HG02981 (cell line): ENCODE results near the gene PKP1.

ENCODE experiments used
- ATAC-seq: cut with Tn5 transposase; IDR thresholded peaks from one replicate; pipeline ENCODE4 v1.9.1; 2021; ENCODE audit warnings: mild to moderate bottlenecking, moderate library complexity; ENCODE audit not compliant: unreplicated experiment

PKP1 gene

DNA sequence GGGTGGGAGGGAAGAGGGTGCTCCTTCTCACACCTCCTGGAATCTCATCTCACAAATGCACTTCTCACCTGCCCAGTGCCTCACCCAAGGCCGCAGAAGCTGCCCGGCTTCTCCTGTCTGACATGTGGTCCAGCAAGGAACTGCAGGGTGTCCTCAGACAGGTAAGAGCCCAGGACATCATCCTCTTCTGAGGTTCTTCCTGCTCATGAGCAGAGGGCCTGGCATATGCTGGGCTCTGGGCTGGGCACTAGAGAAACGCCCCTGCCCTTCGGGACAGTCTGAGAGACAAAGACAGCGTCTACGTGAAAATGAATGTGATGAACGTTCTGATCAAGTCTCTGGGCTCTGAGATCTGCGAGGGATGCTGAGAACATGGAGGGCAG, 42.4 kb downstream of the PKP1 start:
- ATAC-seq: no peak

DNA sequence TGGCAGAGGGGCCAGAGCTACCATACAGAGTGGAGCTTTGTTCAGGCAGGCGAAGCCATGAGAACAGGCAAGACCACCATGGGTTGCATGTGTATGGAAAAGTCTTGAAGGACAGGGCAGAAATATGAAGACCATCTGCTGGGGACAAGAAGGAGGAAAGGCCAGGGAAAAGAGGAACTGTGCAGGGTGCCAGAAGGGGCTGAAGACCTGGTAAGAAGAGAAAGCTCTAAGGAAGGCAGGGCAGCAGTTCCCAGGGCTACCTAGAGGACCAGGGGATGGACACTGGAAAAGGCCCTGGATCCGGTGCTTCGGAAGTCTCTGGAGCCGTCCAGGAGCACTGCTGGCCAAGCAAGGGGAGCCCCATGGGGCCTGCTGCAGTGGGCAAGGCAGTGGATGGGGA, 43.4 kb downstream of the PKP1 start:
- no peak for ATAC-seq

DNA sequence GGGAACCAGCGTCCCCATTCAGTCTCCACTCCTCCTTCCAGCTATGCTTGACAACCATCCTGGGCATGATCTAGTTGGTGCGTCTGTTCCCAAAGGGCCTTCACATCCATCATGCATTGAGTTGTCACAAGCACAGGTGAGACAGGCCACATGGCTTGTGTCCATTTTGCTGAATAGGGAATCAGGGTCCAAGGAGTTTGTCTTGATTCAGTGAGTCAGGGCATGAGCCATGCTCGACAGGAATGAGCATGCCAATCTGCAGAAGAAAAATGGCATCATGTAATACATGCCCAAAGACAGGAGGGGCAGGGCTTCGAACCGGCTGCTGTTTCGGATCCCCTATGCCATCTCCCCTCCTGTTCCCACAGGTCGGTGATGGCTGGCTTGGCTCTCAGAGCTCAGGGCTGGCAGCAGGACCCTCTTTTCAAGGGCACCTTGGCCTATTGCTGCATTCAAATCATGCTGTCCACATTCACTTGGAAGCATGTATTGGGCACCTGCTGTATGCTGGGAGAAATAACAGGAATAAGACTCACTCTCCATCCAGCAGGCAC, 44.5 kb downstream of the PKP1 start:
- no peak for ATAC-seq

DNA sequence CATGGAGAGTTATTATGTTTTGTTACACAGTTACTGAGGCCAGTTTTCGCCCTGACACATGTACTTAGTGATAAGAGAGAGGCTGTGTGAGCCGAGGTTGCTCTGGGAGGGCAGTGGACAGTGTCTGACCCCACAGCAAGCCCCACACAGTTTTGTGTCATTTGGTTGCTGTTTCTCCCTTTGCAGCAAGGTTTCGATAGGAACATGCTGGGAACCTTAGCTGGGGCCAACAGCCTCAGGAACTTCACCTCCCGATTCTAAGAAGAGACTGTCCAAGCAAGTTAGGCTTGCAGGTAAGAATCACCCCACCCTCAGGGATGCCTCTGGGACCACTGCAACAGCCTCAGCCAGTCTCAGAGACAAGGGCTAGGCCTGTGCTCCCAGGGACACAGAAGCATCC, 45.3 kb downstream of the PKP1 start:
- no peak for ATAC-seq

DNA sequence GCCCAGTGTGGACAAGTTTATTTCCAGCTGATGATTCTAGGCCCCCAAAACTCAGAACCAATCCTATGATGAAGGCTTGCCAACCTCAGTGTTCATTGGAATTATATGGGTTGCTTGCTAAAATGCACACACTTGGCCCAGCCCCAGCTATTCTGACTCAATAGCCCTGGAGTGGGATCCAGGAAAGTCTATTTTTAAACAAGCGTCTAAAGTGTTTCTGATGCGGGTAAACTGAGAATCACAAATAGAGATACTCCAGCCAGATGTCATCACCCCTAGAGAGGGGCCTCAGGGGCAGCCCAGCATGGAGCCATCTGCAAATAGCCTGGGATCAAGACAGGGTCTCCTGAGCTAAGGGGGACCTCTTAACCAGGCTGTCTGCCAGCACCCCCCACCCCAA, 46.0 kb downstream of the PKP1 start:
- no peak for ATAC-seq

DNA sequence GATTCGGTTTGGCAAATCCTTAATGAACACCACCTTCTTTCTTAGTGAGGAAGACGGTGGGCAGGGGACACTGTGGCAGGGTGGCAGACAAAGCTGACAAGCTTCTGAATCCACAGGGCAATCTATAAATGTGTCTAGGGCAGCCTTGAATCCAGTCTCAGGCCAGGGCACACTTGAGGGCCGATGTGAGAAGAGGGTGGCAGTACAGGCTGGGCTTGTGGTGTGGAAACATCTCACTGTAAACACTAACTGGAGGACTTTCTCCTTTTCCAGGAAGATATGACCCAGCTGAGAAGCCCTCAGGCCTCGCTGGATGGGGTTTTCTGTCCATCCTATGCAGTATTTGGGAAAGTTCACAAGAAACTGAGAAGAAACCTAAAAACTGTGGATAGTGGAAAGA, 46.5 kb downstream of the PKP1 start:
- no peak for ATAC-seq

DNA sequence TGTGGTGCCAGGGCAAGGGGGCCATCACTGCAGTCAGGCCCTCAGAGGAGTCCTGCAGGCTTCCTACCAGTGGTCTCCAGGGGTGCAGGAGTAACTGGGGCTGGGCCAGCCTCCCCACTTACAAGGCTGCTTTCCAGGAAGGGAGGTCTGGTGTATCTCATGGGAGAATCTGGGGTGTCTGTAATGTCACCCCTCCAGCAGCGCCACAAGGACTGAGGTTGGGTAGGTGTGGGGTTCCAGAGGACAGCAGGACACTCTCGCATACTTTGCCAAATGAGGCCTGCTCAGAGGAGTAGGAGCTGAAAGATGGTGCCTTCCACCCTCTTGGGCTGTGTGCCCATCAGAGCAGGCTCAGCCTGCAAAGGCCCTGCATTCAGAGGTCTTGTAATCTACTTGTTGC, 47.2 kb downstream of the PKP1 start:
- no peak for ATAC-seq

DNA sequence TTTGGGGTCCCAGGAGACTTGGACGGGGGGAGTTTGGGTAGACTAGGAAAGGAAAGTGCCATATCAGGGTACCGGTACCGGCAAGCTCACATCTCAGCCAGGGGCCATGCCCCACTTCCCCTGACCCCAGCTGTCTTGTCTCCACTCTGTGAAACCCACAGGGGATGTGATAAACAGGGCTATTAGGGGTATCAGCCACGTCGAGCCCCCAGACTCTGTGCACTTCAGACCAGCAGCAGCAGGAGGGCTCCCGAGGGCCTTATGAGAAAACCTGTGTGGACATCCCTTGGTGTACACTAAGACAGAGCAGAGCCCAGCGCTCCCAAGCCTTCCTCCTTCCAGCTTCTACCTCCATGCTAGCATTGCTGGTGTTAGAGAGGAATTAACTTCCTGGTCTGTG, 47.9 kb downstream of the PKP1 start:
- ATAC-seq: no peak

DNA sequence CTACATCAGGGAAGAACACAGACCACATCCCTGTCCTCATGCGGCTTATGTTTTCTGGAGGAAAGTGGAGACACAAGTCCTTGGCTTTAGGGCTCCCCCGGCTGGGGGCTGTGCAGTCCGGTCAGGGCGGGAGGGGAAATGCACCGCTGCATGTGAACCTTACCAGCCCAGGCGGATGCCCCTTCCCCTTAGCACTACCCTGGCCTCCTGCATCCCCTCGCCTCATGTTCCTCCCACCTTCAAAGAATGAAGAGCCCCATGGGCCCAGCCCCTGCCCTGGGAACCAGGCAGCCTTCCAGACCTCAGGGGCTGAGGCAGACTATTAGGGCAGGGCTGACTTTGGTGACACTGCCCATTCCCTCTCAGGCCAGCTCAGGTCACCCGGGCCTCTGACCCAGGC, 48.7 kb downstream of the PKP1 start:
- ATAC-seq: no peak

DNA sequence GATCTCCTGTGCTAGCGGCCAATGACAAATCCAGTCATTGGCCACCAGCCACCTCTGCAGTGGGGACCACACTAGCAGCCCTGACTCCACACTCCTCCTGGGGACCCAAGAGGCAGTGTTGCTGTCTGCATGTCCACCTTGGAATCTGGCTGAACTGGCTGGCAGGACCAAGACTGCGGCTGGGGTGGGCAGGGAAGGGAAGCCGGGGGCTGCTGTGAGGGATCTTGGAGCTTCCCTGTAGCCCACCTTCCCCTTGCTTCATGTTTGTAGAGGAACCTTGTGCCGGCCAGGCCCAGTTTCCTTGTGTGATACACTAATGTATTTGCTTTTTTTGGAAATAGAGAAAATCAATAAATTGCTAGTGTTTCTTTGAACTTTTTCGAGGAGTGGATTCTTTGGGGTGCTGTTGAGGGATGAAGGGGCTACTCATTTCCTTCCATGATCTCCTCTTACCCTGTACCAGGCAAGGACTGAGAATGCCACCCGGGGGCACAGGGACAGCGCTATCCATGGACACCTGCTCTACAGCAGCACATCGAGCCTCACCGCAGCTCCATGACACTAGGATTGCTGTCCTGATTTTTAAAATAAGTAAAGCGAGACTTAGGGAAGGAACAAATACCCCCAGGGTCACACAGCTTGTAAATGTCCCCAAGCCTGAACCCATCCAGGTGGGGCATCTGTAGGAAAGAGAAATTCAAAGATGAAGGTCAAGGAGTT, 49.5 kb downstream of the PKP1 start:
- no peak for ATAC-seq

DNA sequence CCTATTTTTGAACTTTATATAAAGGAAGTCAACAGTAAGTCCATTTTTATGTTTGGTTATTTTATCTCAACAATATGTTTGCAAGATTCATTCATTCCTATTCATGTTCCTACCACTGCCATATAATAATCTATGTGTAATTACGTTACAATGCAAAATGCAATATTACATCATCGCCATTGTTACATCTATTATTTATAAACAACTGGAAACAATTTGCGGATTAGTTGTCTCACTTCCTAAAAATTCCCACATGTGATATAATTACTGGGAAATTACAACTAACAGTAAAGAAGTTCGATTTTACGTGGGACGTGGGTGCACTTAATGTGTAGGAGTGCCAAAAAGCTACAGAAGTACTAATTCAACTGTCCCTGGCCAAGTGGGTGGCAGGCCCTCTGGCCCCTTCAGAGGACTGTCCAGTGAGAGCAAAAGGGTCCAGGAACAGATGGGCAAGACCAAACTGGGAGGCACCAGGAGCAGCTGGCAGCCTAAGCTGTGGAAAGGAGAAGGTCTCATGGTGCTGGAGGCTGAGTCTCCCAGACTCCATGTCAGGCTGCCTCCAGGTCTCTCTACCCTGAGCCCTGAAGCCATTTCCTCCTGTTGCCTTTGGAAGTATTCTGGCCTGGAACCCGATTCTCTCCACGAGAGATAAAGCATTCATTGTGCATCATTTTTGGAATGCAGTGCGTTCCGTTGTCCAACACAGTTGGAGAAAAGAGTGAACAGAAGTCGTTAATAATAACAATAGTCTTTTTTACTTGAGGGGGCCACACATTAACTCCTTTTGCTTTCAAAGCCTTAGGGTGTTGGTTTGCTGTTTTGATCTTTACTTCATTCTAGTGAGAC, 51.2 kb downstream of the PKP1 start:
- no peak for ATAC-seq

DNA sequence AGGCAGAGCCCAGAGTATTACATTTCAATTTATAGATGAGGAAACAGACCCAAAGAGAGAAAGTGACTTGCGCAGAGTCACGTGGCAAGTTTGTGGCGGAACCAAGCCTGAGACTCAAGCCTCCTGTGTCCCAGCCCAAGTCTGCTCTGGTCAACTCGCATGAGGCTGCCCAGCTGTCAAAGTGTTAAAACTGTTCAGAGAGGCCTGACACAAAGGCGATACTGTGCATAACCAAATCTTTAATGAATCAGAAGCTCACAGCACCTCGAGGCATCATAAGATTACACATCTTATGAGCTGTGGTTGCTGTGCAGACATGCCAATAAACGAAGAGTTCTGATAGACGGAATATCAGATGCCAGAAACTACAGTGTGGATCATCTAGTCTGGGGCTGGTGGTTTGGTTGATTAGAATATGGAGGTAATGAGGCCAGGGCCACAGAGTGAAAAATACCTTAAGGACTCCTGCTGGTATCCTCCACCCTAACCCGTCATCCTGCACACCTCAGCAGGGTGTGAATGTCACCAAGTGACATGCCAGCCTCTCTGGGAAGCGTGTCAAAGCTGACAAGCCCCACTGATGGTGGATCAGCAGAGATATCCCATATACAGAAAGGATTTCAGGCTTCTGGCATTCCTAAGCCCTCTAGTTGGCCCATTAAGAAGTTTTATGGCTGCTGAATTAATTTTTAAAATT, 52.0 kb downstream of the PKP1 start:
- no peak for ATAC-seq

DNA sequence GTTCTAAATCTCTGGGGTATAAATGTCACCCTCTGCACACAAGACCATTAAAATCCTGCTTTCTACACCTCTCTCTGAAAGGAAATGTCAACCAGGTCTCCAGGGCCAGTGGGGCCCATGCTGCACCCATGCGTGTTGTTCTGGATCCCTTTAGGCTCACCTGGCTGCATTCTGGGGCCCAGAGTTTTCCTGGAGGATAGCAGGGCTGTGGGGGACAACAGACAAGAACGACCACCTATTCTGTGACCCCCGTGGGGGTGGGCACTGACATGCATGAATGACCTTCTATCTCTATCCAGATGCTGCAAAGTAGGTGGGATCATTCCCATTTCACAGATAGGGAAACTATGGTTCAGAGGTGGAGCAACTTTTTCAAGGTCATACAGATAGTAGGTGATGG, 52.6 kb downstream of the PKP1 start:
- no peak for ATAC-seq

DNA sequence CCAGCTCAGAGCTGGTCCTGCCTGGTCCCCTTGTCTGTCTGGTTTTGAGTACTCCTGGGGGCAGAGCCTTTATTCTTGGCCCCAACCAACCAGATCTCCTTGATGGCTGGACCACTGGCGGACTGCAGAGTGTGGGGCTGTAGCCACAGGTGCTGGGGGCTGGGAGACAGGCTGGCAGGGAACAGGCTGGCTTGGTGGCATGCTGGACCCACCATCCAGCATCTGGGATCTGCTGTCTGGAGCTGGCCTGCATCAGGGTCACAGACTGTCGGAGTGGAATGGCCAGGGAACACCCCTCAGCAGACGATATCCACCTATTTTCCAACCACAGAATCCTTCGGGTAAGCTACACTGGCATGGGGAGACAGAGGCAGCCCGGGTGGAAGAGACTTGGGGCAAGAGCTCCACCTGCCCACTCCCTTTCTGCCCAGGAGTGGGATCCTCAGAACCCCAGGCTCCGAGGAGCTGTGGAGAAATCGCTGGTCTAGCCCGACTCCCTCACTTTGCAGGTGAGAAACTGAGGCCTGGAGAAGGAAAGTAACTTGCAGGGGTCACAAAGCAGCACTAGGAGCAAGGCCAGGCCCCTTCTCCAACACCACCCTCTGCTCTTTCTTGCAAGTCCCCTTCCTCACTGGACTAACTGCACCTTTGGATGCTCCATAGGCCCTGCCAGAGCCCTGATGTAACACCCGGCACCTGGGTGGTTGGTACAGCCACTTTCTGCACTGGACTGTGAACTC, 53.6 kb downstream of the PKP1 start:
- no peak for ATAC-seq

DNA sequence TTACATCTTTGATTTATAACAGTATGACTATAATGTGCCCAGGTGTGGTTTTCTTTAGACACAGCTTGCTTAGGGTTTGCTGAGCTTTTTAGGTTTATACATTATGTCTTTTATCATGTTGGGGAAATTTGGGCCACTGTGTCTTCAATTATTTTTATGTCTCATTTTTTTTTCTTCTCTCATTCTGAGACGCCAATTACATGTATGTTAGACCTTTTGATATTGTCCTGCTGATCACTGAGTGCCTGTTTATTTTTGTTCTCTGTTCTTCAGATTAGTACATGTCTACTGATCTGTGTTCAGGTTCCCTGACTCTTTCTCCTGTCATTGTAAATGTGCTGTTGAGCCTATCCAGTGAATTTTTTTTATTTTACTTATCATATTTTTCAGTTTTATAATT, 58.1 kb downstream of the PKP1 start:
- ATAC-seq: no peak

DNA sequence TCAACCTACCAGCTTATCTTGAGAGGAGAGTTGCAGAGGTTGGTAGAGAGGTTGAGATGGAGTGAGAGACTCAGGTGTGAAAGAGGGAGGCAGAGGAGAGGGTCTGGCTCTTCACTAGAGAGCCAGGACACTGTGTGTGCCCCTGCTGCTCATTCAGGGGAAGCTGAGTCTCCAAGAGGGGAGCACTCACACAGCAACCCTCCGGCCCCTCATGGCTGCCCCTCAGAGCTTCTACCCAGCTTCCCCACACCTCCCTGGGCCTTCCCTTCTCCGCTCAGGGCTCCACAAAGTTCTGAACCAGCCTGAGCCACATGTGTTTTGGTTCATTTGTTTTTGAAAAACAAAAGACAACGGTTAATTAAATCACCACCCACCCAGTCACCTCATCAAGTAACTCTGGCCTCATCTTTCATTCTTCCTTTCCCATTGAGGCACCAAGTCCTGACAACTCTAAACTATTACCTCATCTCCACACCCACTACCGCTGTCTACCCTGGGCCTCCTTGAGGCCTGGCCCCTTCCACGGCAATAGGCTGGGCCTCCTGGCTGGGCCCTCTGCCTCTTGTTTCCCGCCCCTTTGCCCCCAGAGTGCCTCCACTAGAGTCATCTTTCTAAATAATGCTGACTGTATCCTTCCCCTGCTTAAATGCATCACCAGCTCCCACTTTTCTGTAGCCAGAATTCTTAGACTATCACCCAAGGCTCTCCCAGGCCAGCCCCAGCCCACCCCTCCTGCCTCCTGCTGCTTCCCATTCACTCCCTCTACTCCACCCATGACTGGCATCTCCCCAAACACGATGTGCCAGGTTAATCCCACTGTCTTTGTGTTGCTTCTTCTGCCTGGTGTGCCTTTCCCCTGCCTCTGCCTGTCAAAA, 61.1 kb downstream of the PKP1 start:
- no peak for ATAC-seq

DNA sequence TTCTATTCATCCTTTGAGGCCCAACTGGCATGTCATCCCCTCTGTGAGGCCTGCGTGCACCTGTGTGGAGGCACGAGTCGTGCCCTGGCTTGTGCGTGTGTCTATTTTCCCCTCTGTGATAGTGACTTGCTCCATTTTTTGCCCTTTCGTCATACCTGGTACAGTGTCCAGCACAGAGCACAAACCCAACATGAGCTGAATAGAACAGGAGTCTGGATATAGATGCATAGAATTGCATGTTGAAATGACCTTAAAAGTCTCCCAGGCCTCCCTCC, 61.7 kb downstream of the PKP1 start:
- ATAC-seq: no peak

DNA sequence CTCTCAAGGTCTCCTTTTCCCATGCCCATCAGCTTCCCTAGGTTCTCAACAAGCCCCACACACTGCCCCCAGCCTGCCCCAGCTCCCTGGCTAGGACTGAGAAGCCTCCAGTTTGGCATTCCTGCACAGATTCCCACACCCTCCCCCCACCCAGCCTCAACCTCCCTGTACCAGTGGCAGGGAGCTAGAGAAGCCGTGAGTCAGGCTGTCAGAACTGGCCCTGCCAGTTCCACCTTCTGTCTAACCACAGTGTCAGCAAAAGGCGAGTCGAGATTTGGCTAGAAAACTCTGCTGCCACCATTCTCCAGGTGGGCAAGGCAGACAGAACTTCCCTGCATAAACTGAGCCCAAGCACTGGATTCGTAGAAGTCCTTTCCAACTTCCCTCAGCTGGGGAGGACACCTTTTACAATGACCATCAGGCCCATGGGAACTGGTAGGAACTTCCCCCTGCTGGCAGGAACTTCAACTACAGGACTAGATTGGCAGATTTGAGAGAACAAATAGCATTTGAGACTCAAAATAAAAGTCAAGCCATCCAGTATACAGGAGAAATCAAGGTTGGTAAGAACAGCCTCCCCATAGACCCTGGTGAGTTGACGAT, 63.1 kb downstream of the PKP1 start:
- ATAC-seq: no peak

DNA sequence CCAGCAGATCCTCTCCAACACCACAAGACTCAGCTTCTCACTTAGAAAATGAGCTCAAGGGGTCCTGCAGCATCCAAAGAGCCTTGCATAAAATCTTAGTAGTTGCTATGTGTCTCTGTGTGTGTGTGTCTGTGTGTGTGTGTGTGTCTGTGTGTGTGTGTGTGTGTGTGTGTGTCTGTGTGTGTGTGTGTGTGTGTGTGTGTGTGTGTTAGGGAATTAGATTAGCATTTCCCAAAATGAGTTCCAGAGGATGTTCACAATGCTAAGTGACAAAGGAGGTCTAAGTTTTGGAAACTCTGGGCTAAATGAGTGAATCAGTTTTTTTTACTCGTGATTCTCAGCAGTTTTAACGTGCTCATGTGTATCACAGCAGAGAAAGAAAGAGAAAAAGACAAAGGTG, 63.7 kb downstream of the PKP1 start:
- ATAC-seq: no peak
